ENCODE results near the gene CREB3L4.
A peak's percentile ranks its signal among the peaks of the same experiment; 100 is the strongest.
"Not testable (repeated sequence)": the region's sequence is repeated elsewhere in the genome, so short reads cannot be mapped to it uniquely, and the experiment has no call there.

CREB3L4 gene

GRCh38 chr1:153959454-153959853 is 8.2 kb upstream of the CREB3L4 start:
- DNase-seq (ENCODE audit: low spot score) = no peak

GRCh38 chr1:153960206-153960605 is 7.5 kb upstream of the CREB3L4 start:
- no peak for DNase-seq (ENCODE audit: low spot score)

GRCh38 chr1:153961421-153961820 is 6.3 kb upstream of the CREB3L4 start:
- DNase-seq (ENCODE audit: low spot score) = no peak

GRCh38 chr1:153962088-153963029 is 5.3 kb upstream of the CREB3L4 start:
- peak; percentile 53 for DNase-seq (ENCODE audit: low spot score)

GRCh38 chr1:153963030-153963849 is 4.5 kb upstream of the CREB3L4 start, which contains the start of gene SLC39A1:
TSS of gene SLC39A1 (minus strand) at chr1:153963537. CDS start at chr1:153962715, 822 bp downstream.
- peak; percentile 95 for DNase-seq (ENCODE audit: low spot score)

- DNase-seq (ENCODE audit: low spot score) = peak; percentile 33
These were observed 3.8 kb upstream of the CREB3L4 start for GRCh38 chr1:153963850-153964331.

GRCh38 chr1:153968000-153968363 is 280 bp downstream of the CREB3L4 start:
- DNase-seq (ENCODE audit: low spot score) = no peak

- DNase-seq (ENCODE audit: low spot score) = no peak
These were observed 706 bp downstream of the CREB3L4 start for GRCh38 chr1:153968408-153968807.

GRCh38 chr1:153968972-153969371 is 1.3 kb downstream of the CREB3L4 start:
- no peak for DNase-seq (ENCODE audit: low spot score)

- DNase-seq (ENCODE audit: low spot score) = no peak
These were observed 2.6 kb downstream of the CREB3L4 start for GRCh38 chr1:153970346-153970745.

GRCh38 chr1:153973071-153973470 is 5.4 kb downstream of the CREB3L4 start:
- no peak for DNase-seq (ENCODE audit: low spot score)

- no peak for DNase-seq (ENCODE audit: low spot score)
These were observed 5.8 kb downstream of the CREB3L4 start for GRCh38 chr1:153973525-153973924.

- DNase-seq (ENCODE audit: low spot score) = no peak
These were observed 9.1 kb downstream of the CREB3L4 start for GRCh38 chr1:153976819-153977249.

- peak; percentile 84 for DNase-seq (ENCODE audit: low spot score)
These were observed 9.8 kb downstream of the CREB3L4 start, which contains the start of gene JTB for GRCh38 chr1:153977250-153978240. TSS of gene JTB (minus strand) at chr1:153977674. CDS start at chr1:153977252, 422 bp downstream.

GRCh38 chr1:153978274-153978909 is 10.7 kb downstream of the CREB3L4 start:
- no peak for DNase-seq (ENCODE audit: low spot score)

GRCh38 chr1:153979091-153979490 is 11.4 kb downstream of the CREB3L4 start:
- not testable (repeated sequence) for DNase-seq (ENCODE audit: low spot score)

GRCh38 chr1:153981735-153982134 is 14.0 kb downstream of the CREB3L4 start:
- not testable (repeated sequence) for DNase-seq (ENCODE audit: low spot score)

GRCh38 chr1:153984123-153984894 is 16.6 kb downstream of the CREB3L4 start:
- no peak for DNase-seq (ENCODE audit: low spot score)

GRCh38 chr1:153985341-153985912 is 17.7 kb downstream of the CREB3L4 start:
- DNase-seq (ENCODE audit: low spot score) = peak; percentile 50

Data from GM03348 (cell line).